Adipocyte (in vitro differentiated cells): Measurements from ENCODE around the gene ATN1.

ENCODE experiments used
- DNase-seq: peaks from one replicate; pipeline ENCODE4 v3.0.0-alpha.2; 2015; ENCODE audit warnings: low read depth
- H3K27me3 ChIP-seq: replicated peaks from 2 replicates; pipeline ENCODE4 v1.7.0; 2013; ENCODE audit warnings: mild to moderate bottlenecking, low read length, moderate library complexity; ENCODE audit not compliant: control insufficient read depth, insufficient read depth
- H3K36me3 ChIP-seq: 2 replicates; pipeline ENCODE4 v1.7.0; 2013; ENCODE audit warnings: low read length, mild to moderate bottlenecking, moderate library complexity; ENCODE audit not compliant: control insufficient read depth, insufficient read depth, severe bottlenecking
- H3K4me1 ChIP-seq: 2 replicates; pipeline ENCODE4 v1.7.0; 2013; ENCODE audit warnings: mild to moderate bottlenecking, low read length, moderate library complexity; ENCODE audit not compliant: control insufficient read depth, insufficient read depth
- H3K4me3 ChIP-seq: 2 replicates; pipeline ENCODE4 v1.7.0; 2013; ENCODE audit warnings: mild to moderate bottlenecking, low read length, moderate library complexity
- H3K9ac ChIP-seq: 2 replicates; pipeline ENCODE4 v1.7.0; 2013; ENCODE audit warnings: mild to moderate bottlenecking, low read length, moderate library complexity
- H3K9me3 ChIP-seq: 2 replicates; pipeline ENCODE4 v1.7.0; 2013; ENCODE audit warnings: mild to moderate bottlenecking, low read length, moderate library complexity; ENCODE audit not compliant: control insufficient read depth

The ATN1 gene

GRCh38 chr12:6962285-6963015 lies 34.7 kb downstream of the ATN1 start:
- peaks cover 27% of the 10 kb centered on the region for H3K4me1 ChIP-seq
- H3K9me3 ChIP-seq: no peaks in the 10 kb centered on the region
- H3K9ac ChIP-seq: peak overlapping the region; percentile 79
- peak overlapping the region; percentile 59 for H3K4me3 ChIP-seq
- no peaks in the 10 kb centered on the region for H3K27me3 ChIP-seq
- no peak for DNase-seq
- H3K36me3 ChIP-seq: peaks cover 29% of the 10 kb centered on the region

- no peak for DNase-seq
- H3K9me3 ChIP-seq: no peaks in the 10 kb centered on the region
- H3K4me1 ChIP-seq: peaks cover 27% of the 10 kb centered on the region
- H3K27me3 ChIP-seq: no peaks in the 10 kb centered on the region
- no peak overlapping the region for H3K4me3 ChIP-seq
- no peak overlapping the region for H3K9ac ChIP-seq
- H3K36me3 ChIP-seq: peaks cover 36% of the 10 kb centered on the region
Measured at GRCh38 chr12:6963016-6963731, 35.4 kb downstream of the ATN1 start.

- no peaks in the 10 kb centered on the region for H3K27me3 ChIP-seq
- H3K9ac ChIP-seq: no peak overlapping the region
- H3K4me3 ChIP-seq: no peak overlapping the region
- H3K36me3 ChIP-seq: peaks cover 44% of the 10 kb centered on the region
- no peak for DNase-seq
- no peaks in the 10 kb centered on the region for H3K9me3 ChIP-seq
- H3K4me1 ChIP-seq: peaks cover 31% of the 10 kb centered on the region
Measured at GRCh38 chr12:6963791-6964413, 36.1 kb downstream of the ATN1 start.

GRCh38 chr12:6964605-6965025 lies 36.9 kb downstream of the ATN1 start:
- Histone ChIP-seq H3K27me3 (no peaks in the 10 kb centered on the region), H3K36me3 (peaks cover 45% of the 10 kb centered on the region), H3K9ac (peak overlapping the region; percentile 41), H3K4me1 (peaks cover 37% of the 10 kb centered on the region), H3K4me3 (no peak overlapping the region), H3K9me3 (no peaks in the 10 kb centered on the region)
- no peak for DNase-seq

- Histone ChIP-seq H3K4me1 (peaks cover 37% of the 10 kb centered on the region), H3K9ac (peak overlapping the region; percentile 41), H3K27me3 (no peaks in the 10 kb centered on the region), H3K36me3 (peaks cover 45% of the 10 kb centered on the region), H3K9me3 (no peaks in the 10 kb centered on the region), H3K4me3 (no peak overlapping the region)
- DNase-seq: peak; percentile 93
Measured at GRCh38 chr12:6965026-6965661, 37.4 kb downstream of the ATN1 start.

GRCh38 chr12:6965714-6966113 lies 38.0 kb downstream of the ATN1 start:
- DNase-seq: no peak
- no peaks in the 10 kb centered on the region for H3K9me3 ChIP-seq
- H3K36me3 ChIP-seq: peaks cover 45% of the 10 kb centered on the region

GRCh38 chr12:6966351-6966750 lies 38.6 kb downstream of the ATN1 start:
- DNase-seq: no peak
- H3K27me3 ChIP-seq: no peaks in the 10 kb centered on the region

More at GRCh38 chr12:6965714-6966113, 38.0 kb downstream of the ATN1 start:
- Histone ChIP-seq H3K4me3 (no peak overlapping the region), H3K27me3 (no peaks in the 10 kb centered on the region), H3K4me1 (peaks cover 37% of the 10 kb centered on the region), H3K9ac (no peak overlapping the region)

GRCh38 chr12:6967651-6968100 lies 39.9 kb downstream of the ATN1 start:
- Histone ChIP-seq H3K4me3 (no peak overlapping the region), H3K9ac (no peak overlapping the region), H3K9me3 (no peaks in the 10 kb centered on the region), H3K4me1 (peaks cover 31% of the 10 kb centered on the region), H3K36me3 (peaks cover 45% of the 10 kb centered on the region), H3K27me3 (no peaks in the 10 kb centered on the region)
- DNase-seq: no peak

More at GRCh38 chr12:6966351-6966750, 38.6 kb downstream of the ATN1 start:
- no peak overlapping the region for H3K4me3 ChIP-seq
- peaks cover 32% of the 10 kb centered on the region for H3K4me1 ChIP-seq
- H3K36me3 ChIP-seq: peaks cover 45% of the 10 kb centered on the region
- H3K9me3 ChIP-seq: no peaks in the 10 kb centered on the region
- no peak overlapping the region for H3K9ac ChIP-seq

GRCh38 chr12:6968426-6968825 lies 40.7 kb downstream of the ATN1 start:
- Histone ChIP-seq H3K9me3 (no peaks in the 10 kb centered on the region), H3K27me3 (no peaks in the 10 kb centered on the region), H3K4me1 (peaks cover 31% of the 10 kb centered on the region), H3K9ac (peak overlapping the region; percentile 99), H3K4me3 (peak overlapping the region; percentile 95), H3K36me3 (peaks cover 45% of the 10 kb centered on the region)
- no peak for DNase-seq

GRCh38 chr12:6970096-6970527 lies 42.4 kb downstream of the ATN1 start:
- Histone ChIP-seq H3K4me3 (peak overlapping the region; percentile 95), H3K4me1 (peaks cover 31% of the 10 kb centered on the region), H3K9me3 (no peaks in the 10 kb centered on the region), H3K36me3 (peaks cover 51% of the 10 kb centered on the region), H3K9ac (peak overlapping the region; percentile 99), H3K27me3 (no peaks in the 10 kb centered on the region)
- DNase-seq: no peak

- no peak for DNase-seq
- H3K36me3 ChIP-seq: peaks cover 52% of the 10 kb centered on the region
Measured at GRCh38 chr12:6974180-6974579, 46.4 kb downstream of the ATN1 start.

More at GRCh38 chr12:6974180-6974579, 46.4 kb downstream of the ATN1 start:
- H3K4me3 ChIP-seq: no peak overlapping the region
- H3K27me3 ChIP-seq: no peaks in the 10 kb centered on the region
- H3K9me3 ChIP-seq: no peaks in the 10 kb centered on the region
- H3K4me1 ChIP-seq: peaks cover 13% of the 10 kb centered on the region
- no peak overlapping the region for H3K9ac ChIP-seq
